ENCODE measurements around the gene HSPBP1. TPM values are rescaled to one million over a fixed set of nuclear protein-coding genes. Genes with fewer than 3 reads are reported as not detected.

The HSPBP1 gene
- total RNA-seq, 1 experiment from 2014 or later: 92.3 TPM

DNA sequence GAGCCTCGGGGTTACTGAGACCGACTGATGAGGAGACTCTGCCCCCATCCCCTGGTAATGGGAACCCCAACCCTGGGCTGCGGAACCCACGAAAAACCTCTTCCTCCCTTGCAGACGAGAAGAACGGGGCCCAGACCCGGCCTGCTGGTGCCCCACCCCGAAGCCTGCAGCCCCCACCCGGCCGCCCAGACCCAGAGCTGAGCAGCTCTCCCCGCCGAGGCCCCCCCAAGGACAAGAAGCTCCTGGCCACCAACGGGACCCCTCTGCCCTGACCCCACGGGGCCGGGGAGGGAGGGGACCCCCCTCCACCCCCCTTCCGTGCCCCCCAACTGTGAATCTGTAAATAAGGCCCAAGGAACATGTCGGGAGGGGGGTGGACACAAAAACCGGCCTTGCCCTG lies 31.9 kb upstream of the HSPBP1 start:
- peaks cover 14% of the 10 kb centered on the region for H3K36me3 ChIP-seq (replicated peaks; ENCODE audit: control insufficient read depth, insufficient read depth, low read length)
- no peaks in the 10 kb centered on the region for H3K27me3 ChIP-seq (ENCODE audit: control insufficient read depth, insufficient read depth, low read length)
- peak; percentile 53 for DNase-seq
- H3K4me3 ChIP-seq (ENCODE audit: insufficient read depth, low read depth, low read length): no peak overlapping the region

GRCh38 chr19:55311397-55311796 lies 31.5 kb upstream of the HSPBP1 start:
- Histone ChIP-seq H3K27me3 (ENCODE audit: control insufficient read depth, insufficient read depth, low read length) (no peaks in the 10 kb centered on the region), H3K36me3 (replicated peaks; ENCODE audit: control insufficient read depth, insufficient read depth, low read length) (peaks cover 16% of the 10 kb centered on the region), H3K4me3 (ENCODE audit: insufficient read depth, low read depth, low read length) (no peak overlapping the region)
- no peak for DNase-seq

DNA sequence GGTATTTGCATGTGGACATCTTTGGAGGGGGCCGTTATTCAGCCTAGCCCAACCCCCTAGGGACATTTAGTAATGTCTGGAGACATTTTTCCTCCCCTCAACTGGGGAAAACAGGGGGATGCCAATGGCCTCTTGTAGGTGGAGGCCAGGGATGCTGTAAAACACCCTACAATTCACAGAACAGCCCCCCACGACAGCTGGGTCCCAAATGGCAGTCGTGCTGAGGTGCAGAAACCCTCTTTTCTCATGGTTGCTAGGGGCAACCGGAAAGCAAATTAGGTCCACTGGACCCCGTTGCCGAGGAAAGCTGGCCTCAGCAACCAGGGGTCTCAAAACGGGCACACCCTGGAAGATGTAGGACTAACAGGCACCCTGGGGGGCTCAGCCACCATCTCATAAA lies 30.6 kb upstream of the HSPBP1 start:
- Histone ChIP-seq H3K4me3 (ENCODE audit: insufficient read depth, low read depth, low read length) (no peak overlapping the region), H3K27me3 (ENCODE audit: control insufficient read depth, insufficient read depth, low read length) (no peaks in the 10 kb centered on the region), H3K36me3 (replicated peaks; ENCODE audit: control insufficient read depth, insufficient read depth, low read length) (peaks cover 22% of the 10 kb centered on the region)
- DNase-seq: peak; percentile 24

DNA sequence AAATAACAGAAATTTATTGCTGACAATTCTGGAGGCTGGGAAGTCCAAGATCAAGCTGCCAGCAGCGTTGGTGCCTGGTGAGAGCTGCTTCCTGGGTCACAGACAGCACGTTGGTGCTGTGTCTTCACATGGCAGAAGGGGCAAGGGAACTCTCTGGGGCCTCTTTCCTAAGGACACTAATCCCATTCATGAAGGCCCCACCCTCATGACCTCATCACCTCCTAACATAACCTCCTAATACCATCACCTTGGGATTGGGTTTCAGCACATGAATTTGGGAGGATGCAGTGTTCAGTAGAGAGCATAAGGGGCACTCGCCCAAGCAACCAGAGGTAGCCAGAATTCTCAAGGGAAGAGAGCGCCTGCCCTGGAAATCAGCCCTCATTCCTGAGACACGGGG lies 29.5 kb upstream of the HSPBP1 start:
- no peaks in the 10 kb centered on the region for H3K27me3 ChIP-seq (ENCODE audit: control insufficient read depth, insufficient read depth, low read length)
- no peak for DNase-seq
- no peak overlapping the region for H3K4me3 ChIP-seq (ENCODE audit: insufficient read depth, low read depth, low read length)
- H3K36me3 ChIP-seq (replicated peaks; ENCODE audit: control insufficient read depth, insufficient read depth, low read length): peaks cover 22% of the 10 kb centered on the region

DNA sequence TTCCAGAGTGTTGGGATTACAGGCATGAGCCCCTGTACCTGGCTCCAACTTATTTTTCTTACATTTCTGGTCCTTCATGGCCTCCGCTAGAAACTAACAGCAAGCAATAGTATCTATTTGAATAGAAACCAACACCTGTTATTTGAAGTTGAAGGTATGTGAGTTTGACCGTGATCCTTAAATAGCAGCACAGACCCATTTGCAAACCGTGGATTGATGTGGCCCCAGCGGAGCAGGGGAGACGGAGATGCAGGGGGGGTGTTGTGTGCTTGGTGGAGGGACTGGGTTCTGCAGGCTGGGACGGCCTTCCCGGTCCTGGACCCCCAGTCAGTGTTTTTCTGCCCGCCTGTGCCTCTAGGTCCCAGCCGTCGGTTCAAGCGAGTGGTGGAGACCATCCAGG lies 28.4 kb upstream of the HSPBP1 start:
- Histone ChIP-seq H3K36me3 (replicated peaks; ENCODE audit: control insufficient read depth, insufficient read depth, low read length) (peaks cover 25% of the 10 kb centered on the region), H3K27me3 (ENCODE audit: control insufficient read depth, insufficient read depth, low read length) (no peaks in the 10 kb centered on the region), H3K4me3 (ENCODE audit: insufficient read depth, low read depth, low read length) (no peak overlapping the region)
- peak; percentile 29 for DNase-seq

DNA sequence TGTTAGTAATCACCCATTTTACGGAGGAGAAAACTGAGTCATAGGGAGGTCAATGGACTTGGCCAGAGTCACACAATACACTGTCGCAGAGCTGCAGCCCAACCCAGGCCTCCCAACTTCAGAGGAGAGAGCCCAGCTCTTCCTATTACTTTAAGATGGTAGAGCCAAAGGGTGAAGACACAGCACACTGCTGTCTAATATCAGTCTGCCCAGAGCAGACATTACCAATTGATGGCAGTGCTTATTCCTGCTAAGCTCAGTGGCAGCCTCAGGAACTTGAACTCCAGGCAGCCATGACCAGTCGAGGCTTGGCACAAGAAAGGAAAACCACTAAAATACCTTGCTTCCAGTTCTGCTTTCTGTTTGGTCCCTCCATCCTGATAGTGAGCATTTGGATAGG lies 26.8 kb upstream of the HSPBP1 start:
- no peaks in the 10 kb centered on the region for H3K27me3 ChIP-seq (ENCODE audit: control insufficient read depth, insufficient read depth, low read length)
- no peak overlapping the region for H3K4me3 ChIP-seq (ENCODE audit: insufficient read depth, low read depth, low read length)
- DNase-seq: no peak
- H3K36me3 ChIP-seq (replicated peaks; ENCODE audit: control insufficient read depth, insufficient read depth, low read length): peaks cover 32% of the 10 kb centered on the region

DNA sequence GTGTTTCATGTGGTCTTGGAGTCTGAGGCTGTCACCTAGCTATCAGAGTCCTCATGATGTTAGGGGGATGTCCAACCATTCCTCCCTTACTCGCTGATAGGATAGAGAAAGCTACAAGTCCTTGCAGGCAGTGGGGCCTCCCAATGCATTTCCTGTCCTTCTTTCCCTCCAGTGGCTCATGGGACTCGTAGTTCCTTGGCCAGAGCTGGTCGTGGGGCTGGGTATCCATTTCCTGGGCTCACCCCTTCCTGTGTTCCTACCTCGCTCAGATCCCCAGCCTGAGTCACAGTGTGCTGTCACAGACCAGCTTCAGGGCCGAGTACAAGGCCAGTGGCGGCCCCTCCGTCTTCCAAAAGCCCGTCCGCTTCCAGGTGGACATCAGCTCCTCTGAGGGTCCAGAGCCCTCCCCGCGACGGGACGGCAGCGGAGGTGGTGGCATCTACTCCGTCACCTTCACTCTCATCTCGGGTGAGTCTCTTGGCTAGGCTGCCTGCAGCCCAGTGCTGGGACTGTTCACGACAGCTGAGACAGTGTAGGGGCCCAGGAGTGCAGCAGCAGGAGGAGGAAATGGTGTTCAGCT lies 26.2 kb upstream of the HSPBP1 start:
- peak; percentile 59 for DNase-seq
- H3K4me3 ChIP-seq (ENCODE audit: insufficient read depth, low read depth, low read length): no peak overlapping the region
- H3K36me3 ChIP-seq (replicated peaks; ENCODE audit: control insufficient read depth, insufficient read depth, low read length): peaks cover 32% of the 10 kb centered on the region
- H3K27me3 ChIP-seq (ENCODE audit: control insufficient read depth, insufficient read depth, low read length): no peaks in the 10 kb centered on the region

GRCh38 chr19:55305491-55305890 lies 25.6 kb upstream of the HSPBP1 start:
- DNase-seq: peak; percentile 95
- H3K36me3 ChIP-seq (replicated peaks; ENCODE audit: control insufficient read depth, insufficient read depth, low read length): peaks cover 32% of the 10 kb centered on the region
- H3K27me3 ChIP-seq (ENCODE audit: control insufficient read depth, insufficient read depth, low read length): no peaks in the 10 kb centered on the region
- H3K4me3 ChIP-seq (ENCODE audit: insufficient read depth, low read depth, low read length): no peak overlapping the region

- peaks cover 31% of the 10 kb centered on the region for H3K36me3 ChIP-seq (replicated peaks; ENCODE audit: control insufficient read depth, insufficient read depth, low read length)
- DNase-seq: peak; percentile 90
Observed at GRCh38 chr19:55304980-55305379, 25.1 kb upstream of the HSPBP1 start.

DNA sequence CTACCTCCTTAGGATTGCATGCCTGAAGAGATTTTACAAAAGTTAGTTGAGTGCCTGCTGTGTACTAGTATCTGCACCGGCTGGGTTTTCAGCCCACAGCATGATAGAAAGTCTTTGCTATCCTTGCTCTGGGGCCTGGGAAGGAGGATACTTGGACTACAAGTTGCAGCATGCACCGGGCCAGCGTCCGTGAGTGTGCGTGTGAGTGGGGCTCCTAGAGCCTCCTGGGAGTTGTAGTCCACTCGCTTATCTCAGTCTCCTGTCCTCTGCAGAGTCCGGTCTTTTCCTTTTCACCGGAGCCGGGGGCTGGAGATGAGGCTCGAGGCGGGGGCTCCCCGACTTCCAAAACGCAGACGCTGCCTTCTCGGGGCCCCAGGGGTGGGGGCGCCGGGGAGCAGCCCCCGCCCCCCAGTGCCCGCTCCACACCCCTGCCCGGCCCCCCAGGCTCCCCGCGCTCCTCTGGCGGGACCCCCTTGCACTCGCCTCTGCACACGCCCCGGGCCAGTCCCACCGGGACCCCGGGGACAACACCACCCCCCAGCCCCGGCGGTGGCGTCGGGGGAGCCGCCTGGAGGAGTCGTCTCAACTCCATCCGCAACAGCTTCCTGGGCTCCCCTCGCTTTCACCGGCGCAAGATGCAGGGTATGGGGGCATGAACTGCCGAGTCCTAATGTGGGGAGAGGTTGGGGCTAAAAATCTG lies 24.5 kb upstream of the HSPBP1 start:
- peak; percentile 92 for DNase-seq
- Histone ChIP-seq H3K27me3 (ENCODE audit: control insufficient read depth, insufficient read depth, low read length) (no peaks in the 10 kb centered on the region), H3K4me3 (ENCODE audit: insufficient read depth, low read depth, low read length) (no peak overlapping the region), H3K36me3 (replicated peaks; ENCODE audit: control insufficient read depth, insufficient read depth, low read length) (peaks cover 34% of the 10 kb centered on the region)

More at GRCh38 chr19:55304980-55305379, 25.1 kb upstream of the HSPBP1 start:
- Histone ChIP-seq H3K27me3 (ENCODE audit: control insufficient read depth, insufficient read depth, low read length) (no peaks in the 10 kb centered on the region), H3K4me3 (ENCODE audit: insufficient read depth, low read depth, low read length) (no peak overlapping the region)

- Histone ChIP-seq H3K36me3 (replicated peaks; ENCODE audit: control insufficient read depth, insufficient read depth, low read length) (peaks cover 27% of the 10 kb centered on the region), H3K27me3 (ENCODE audit: control insufficient read depth, insufficient read depth, low read length) (no peaks in the 10 kb centered on the region), H3K4me3 (ENCODE audit: insufficient read depth, low read depth, low read length) (no peak overlapping the region)
- peak; percentile 29 for DNase-seq
Observed at GRCh38 chr19:55303477-55303876, 23.6 kb upstream of the HSPBP1 start.

GRCh38 chr19:55302318-55302703 lies 22.4 kb upstream of the HSPBP1 start:
- Histone ChIP-seq H3K4me3 (ENCODE audit: insufficient read depth, low read depth, low read length) (no peak overlapping the region), H3K27me3 (ENCODE audit: control insufficient read depth, insufficient read depth, low read length) (no peaks in the 10 kb centered on the region), H3K36me3 (replicated peaks; ENCODE audit: control insufficient read depth, insufficient read depth, low read length) (peaks cover 25% of the 10 kb centered on the region)
- no peak for DNase-seq

- peaks cover 23% of the 10 kb centered on the region for H3K36me3 ChIP-seq (replicated peaks; ENCODE audit: control insufficient read depth, insufficient read depth, low read length)
- peak overlapping the region; percentile 3; the same call in 1 of the 2 replicates for H3K4me3 ChIP-seq (ENCODE audit: insufficient read depth, low read depth, low read length)
- peak; percentile 100 for DNase-seq
- no peaks in the 10 kb centered on the region for H3K27me3 ChIP-seq (ENCODE audit: control insufficient read depth, insufficient read depth, low read length)
Observed at GRCh38 chr19:55301459-55302317, 21.8 kb upstream of the HSPBP1 start.

GRCh38 chr19:55300886-55301458 lies 21.1 kb upstream of the HSPBP1 start:
- Histone ChIP-seq H3K36me3 (replicated peaks; ENCODE audit: control insufficient read depth, insufficient read depth, low read length) (peaks cover 21% of the 10 kb centered on the region), H3K4me3 (ENCODE audit: insufficient read depth, low read depth, low read length) (no peak overlapping the region), H3K27me3 (ENCODE audit: control insufficient read depth, insufficient read depth, low read length) (no peaks in the 10 kb centered on the region)
- no peak for DNase-seq
